ENCODE results near the gene HSPD1.

Gene HSPD1

GRCh38 chr2:197499594-197500502 lies at the start of gene HSPD1, which contains the start of gene HSPE1:
Gene HSPD1 (minus strand): TSS chr2:197499840. CDS start chr2:197498848, 992 bp downstream.
Gene HSPE1 (plus strand): TSS chr2:197500379. CDS start chr2:197500437, 58 bp downstream.
- peak; percentile 93 for DNase-seq (ENCODE audit: low read depth, low spot score)
- peak within 1 kb of the TSS; percentile 95 for H3K27ac ChIP-seq

GRCh38 chr2:197548582-197548981 lies 48.9 kb upstream of the HSPD1 start:
- no peak overlapping the region for H3K27ac ChIP-seq
- DNase-seq (ENCODE audit: low read depth, low spot score), result no peak

GRCh38 chr2:197547163-197547900 lies 47.7 kb upstream of the HSPD1 start:
- no peak overlapping the region for H3K27ac ChIP-seq
- DNase-seq (ENCODE audit: low read depth, low spot score), result no peak

- H3K27ac ChIP-seq, result no peak overlapping the region
- DNase-seq (ENCODE audit: low read depth, low spot score), result no peak
Observed at GRCh38 chr2:197543206-197543605, 43.6 kb upstream of the HSPD1 start.

DNA sequence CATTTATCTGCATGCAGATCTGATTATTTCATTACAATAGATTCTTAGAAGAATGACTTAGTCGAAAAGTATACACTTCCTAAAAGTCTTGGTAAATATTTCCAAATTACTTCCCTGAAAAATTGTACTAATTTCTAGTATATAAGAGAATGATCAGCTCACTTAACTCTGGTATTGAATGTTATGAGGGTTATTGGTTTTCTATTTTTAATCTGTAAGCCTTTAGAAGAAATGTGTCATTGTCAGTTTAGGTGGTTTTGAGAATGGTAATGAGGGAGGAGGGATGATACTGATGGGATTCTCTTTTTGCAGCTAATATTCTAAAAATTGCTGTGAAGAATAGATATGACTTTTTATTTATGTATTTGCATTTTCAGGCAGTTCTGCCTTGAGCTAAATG lies 40.1 kb upstream of the HSPD1 start:
- no peak for DNase-seq (ENCODE audit: low read depth, low spot score)
- H3K27ac ChIP-seq, result no peak overlapping the region

DNA sequence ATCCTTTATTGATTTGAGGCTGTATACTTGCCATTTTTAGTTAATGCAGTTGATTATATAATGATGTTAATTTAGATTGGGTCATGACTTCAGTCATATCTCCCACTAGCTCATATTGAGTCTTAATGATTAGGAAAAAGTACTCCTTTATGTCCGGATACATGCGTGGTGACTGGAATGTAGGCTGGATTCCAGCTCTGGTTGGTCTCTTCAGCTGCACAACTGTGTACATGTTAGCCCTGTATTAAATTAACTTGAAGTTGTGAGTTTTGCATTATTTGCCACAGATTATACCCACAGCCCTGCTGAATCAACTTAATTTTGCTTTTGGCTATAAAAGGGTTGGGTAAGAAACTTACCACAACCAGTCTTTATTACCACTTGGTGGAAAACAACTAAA lies 38.8 kb upstream of the HSPD1 start:
- no peak for DNase-seq (ENCODE audit: low read depth, low spot score)
- H3K27ac ChIP-seq, result no peak overlapping the region

DNA sequence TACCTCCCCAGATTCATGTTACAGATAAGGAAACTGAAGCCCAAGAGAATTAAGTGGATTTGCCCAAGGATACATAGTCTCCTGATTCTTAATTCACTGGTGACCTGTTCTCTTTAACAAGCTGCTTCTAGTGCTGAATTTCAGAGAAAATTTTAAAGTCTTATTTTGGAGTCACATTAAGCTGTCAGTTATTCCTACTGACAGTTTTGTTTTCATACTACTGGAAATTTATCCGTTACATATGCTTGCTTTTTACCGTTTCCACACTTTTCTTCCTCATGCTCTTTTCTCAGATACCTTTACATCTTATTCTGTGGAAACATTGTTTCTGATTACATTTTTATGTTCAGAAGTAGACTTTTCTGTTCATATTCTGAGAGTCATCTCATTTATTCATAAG lies 17.5 kb upstream of the HSPD1 start:
- H3K27ac ChIP-seq, result no peak overlapping the region
- DNase-seq (ENCODE audit: low read depth, low spot score), result no peak

GRCh38 chr2:197516393-197516761 lies 16.7 kb upstream of the HSPD1 start:
- no peak for DNase-seq (ENCODE audit: low read depth, low spot score)
- H3K27ac ChIP-seq, result peak overlapping the region; percentile 85

GRCh38 chr2:197515739-197516392 lies 16.2 kb upstream of the HSPD1 start, which contains the start of gene MOB4:
Gene MOB4 (plus strand): TSS chr2:197516066. CDS start chr2:197516087, 21 bp downstream.
- peak within 1 kb of the TSS; percentile 85 for H3K27ac ChIP-seq
- DNase-seq (ENCODE audit: low read depth, low spot score), result peak; percentile 66

- no peak for DNase-seq (ENCODE audit: low read depth, low spot score)
- peak overlapping the region; percentile 85 for H3K27ac ChIP-seq
Observed at GRCh38 chr2:197515315-197515738, 15.7 kb upstream of the HSPD1 start.

- no peak for DNase-seq (ENCODE audit: low read depth, low spot score)
- H3K27ac ChIP-seq, result peak overlapping the region; percentile 85
Observed at GRCh38 chr2:197514754-197515153, 15.1 kb upstream of the HSPD1 start.

DNA sequence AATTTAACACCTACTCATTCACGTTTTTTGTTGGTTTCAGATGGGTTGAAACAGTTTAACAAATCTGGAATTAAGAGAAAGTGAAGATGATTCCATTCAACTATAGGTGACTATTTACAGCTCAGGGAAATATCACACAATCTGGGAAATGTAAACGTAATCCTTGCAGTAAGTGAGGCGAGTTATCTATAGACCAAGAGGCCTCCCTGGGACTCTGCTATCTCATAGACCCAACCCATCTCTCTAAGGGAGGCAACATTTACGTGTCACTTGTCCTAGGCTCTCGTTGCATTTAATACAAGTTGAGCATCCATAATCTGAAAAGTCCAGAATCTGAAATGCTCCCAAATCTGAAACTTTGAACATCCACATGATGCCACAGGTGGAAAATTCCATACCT lies 14.3 kb upstream of the HSPD1 start:
- H3K27ac ChIP-seq, result no peak overlapping the region
- no peak for DNase-seq (ENCODE audit: low read depth, low spot score)

DNA sequence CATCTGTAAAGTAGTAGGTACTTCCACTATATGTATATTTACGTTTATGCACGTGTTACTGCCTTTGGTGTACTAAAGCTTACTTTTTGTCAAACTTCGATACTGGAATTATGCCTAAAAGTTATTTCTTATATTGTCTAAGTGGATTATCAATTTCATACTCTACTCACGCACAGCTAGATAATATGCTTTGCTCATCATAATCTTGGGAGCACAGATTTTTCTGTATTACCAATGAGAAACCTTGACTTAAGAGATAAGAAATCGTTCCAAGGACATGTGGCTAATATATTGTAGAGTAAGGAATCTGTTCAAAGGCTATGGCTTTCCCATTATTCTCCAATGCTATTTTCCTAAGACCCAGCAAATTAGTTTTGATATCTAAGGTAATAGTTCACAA lies 7.0 kb upstream of the HSPD1 start:
- H3K27ac ChIP-seq, result no peak overlapping the region
- no peak for DNase-seq (ENCODE audit: low read depth, low spot score)

- no peak overlapping the region for H3K27ac ChIP-seq
- DNase-seq (ENCODE audit: low read depth, low spot score), result no peak
Observed at GRCh38 chr2:197504512-197504911, 4.9 kb upstream of the HSPD1 start.

GRCh38 chr2:197504000-197504399 lies 4.4 kb upstream of the HSPD1 start:
- no peak overlapping the region for H3K27ac ChIP-seq
- DNase-seq (ENCODE audit: low read depth, low spot score), result no peak

DNA sequence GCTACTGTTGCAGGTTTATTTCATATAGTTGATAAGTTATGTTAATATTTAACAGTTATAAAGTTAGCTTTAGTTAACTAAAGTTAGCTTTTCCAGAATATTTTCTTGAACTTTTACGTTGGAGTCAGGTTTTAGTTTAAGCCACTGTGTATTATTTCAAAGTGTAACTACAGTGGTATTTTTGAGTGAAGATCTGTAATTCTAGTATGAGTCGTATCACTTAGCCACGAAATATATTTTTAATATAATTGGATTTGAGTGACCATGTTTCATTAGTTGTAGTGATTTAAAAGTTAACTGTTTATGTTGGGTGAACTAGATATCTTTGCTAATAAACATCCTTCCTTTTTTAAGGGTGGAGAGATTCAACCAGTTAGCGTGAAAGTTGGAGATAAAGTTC lies 3.0 kb upstream of the HSPD1 start:
- DNase-seq (ENCODE audit: low read depth, low spot score), result no peak
- no peak overlapping the region for H3K27ac ChIP-seq

- no peak overlapping the region for H3K27ac ChIP-seq
- DNase-seq (ENCODE audit: low read depth, low spot score), result no peak
Observed at GRCh38 chr2:197502201-197502600, 2.6 kb upstream of the HSPD1 start.

- H3K27ac ChIP-seq, result peak overlapping the region; percentile 95
- DNase-seq (ENCODE audit: low read depth, low spot score), result no peak
Observed at GRCh38 chr2:197500503-197501131, 977 bp upstream of the HSPD1 start.

DNA sequence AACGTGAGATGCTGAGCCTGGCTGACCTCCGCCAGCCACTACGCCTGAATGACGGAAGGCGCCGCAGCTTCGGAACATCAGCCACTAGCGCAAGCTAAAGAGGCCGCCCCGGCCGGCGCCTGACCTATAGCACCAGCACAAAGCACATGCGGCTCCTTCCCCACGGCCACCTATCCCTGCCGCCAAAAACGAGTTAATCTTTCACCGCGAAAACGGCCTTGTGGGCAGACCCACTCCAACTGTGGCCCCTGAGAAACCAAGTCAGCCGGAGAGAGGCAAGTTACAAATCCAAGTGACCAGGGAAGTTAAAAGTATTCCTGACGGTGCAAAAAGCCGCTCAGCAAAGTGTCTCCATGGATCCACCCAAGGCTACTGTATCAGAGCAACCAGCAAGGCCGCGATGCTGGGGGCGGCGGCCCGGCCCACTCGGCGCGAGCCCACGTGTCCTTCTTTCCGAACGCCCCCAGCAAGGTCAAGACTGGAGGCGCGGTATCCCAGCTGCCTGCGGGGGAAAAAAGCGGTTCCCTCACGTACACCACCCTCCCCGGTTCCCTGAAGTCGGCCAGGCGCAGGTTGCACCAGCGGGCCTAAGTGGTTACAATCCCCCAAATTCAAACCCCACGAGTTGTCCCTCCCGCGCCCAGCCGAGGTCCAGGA lies 575 bp downstream of the HSPD1 start:
- DNase-seq (ENCODE audit: low read depth, low spot score), result no peak
- peak overlapping the region; percentile 95 for H3K27ac ChIP-seq

All from epithelial cell of prostate (primary cell).